Adipocyte (in vitro differentiated cells): ENCODE data around the gene SERPING1.
A peak's percentile ranks its signal among the peaks of the same experiment; 100 is the strongest.

Experiments used
- DNase-seq: peaks from one replicate; pipeline ENCODE4 v3.0.0-alpha.2; 2015; ENCODE audit warnings: low read depth
- H3K27me3 ChIP-seq: replicated peaks from 2 replicates; pipeline ENCODE4 v1.7.0; 2013; ENCODE audit warnings: mild to moderate bottlenecking, low read length, moderate library complexity; ENCODE audit not compliant: control insufficient read depth, insufficient read depth
- H3K36me3 ChIP-seq: 2 replicates; pipeline ENCODE4 v1.7.0; 2013; ENCODE audit warnings: low read length, mild to moderate bottlenecking, moderate library complexity; ENCODE audit not compliant: control insufficient read depth, insufficient read depth, severe bottlenecking
- H3K4me1 ChIP-seq: 2 replicates; pipeline ENCODE4 v1.7.0; 2013; ENCODE audit warnings: mild to moderate bottlenecking, low read length, moderate library complexity; ENCODE audit not compliant: control insufficient read depth, insufficient read depth
- H3K4me3 ChIP-seq: 2 replicates; pipeline ENCODE4 v1.7.0; 2013; ENCODE audit warnings: mild to moderate bottlenecking, low read length, moderate library complexity
- H3K9ac ChIP-seq: 2 replicates; pipeline ENCODE4 v1.7.0; 2013; ENCODE audit warnings: mild to moderate bottlenecking, low read length, moderate library complexity
- H3K9me3 ChIP-seq: 2 replicates; pipeline ENCODE4 v1.7.0; 2013; ENCODE audit warnings: mild to moderate bottlenecking, low read length, moderate library complexity; ENCODE audit not compliant: control insufficient read depth

SERPING1 gene

DNA sequence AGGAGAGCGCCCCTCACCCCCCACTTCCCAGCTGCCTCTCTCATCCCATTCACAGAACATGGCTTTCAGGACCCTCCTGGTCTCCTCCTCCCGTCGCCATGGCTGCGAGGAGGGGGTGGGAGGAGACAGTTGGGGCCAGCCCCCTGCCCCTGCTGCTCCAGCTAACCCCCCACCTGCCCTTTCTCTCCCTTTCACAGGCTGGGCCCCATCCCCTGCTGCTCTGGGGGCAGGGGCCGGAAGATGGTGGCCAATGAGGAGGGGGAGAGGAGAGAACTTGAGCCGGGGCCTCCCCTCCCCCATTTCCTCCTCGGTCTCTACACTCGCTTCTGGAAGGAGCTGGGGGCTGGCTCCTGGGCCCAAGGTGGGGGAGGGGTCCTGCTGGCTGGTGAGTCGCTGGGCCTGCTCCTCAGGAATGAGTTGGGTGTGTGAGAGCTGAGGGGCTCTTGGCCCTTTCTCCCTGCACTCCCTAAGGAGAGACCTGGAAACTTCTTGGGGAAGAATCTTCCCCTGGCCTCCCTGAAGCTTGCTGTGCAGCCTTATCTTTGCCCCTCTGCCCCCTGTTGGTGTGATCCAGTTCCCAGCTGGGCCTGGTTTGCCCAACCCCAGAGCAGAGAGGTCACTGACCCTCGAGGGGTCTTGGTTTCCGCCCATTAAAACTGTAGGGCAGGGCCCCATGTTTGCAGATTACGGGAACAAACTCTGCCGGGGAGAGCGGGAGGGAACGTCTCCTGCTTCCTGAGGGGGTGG lies 42.0 kb downstream of the SERPING1 start:
- Histone ChIP-seq H3K36me3 (no peaks in the 10 kb centered on the region), H3K9ac (peak overlapping the region; percentile 92), H3K27me3 (peaks cover 3% of the 10 kb centered on the region), H3K9me3 (no peaks in the 10 kb centered on the region), H3K4me1 (peaks cover 48% of the 10 kb centered on the region), H3K4me3 (peak overlapping the region; percentile 97)
- DNase-seq, result peak; percentile 40

DNA sequence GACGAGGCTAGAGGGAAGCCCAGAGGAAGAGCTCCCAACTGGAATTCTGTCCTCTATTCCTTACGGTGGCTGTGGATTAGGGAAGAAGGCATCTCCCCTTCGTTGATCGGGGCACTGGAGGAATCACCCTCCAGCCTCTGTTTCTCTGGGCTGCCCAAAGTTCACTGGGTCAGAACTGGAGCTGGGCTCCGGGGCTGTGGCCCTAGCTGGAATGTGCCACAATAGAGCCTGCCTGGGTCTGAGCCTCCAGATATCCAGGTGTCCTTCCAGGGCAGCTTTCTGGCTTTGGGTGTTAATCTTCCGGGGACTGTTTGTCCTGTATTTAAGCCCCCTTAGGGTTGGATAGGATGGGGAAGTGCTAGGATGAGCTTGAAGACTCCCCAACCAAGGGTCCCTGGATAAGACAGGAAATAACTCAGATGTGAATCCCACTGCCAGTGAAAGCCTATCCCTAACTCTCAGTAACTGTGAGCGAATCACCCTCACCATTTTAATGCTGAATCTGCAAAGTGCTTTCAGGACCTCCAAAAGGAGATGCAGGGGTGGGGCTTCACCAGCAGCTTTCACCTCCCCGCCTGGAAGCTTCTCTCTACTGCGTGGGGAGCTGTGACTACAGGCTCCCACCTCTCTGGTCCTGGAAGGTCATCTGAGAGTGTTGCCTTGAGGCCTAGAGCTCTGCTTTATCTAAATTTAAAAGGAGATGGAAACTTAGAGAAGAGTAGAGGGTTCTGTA lies 42.7 kb downstream of the SERPING1 start:
- H3K4me1 ChIP-seq, result peaks cover 52% of the 10 kb centered on the region
- peak overlapping the region; percentile 97 for H3K4me3 ChIP-seq
- peak; percentile 9 for DNase-seq
- H3K36me3 ChIP-seq, result no peaks in the 10 kb centered on the region
- H3K27me3 ChIP-seq, result no peaks in the 10 kb centered on the region
- no peaks in the 10 kb centered on the region for H3K9me3 ChIP-seq
- peak overlapping the region; percentile 92 for H3K9ac ChIP-seq

DNA sequence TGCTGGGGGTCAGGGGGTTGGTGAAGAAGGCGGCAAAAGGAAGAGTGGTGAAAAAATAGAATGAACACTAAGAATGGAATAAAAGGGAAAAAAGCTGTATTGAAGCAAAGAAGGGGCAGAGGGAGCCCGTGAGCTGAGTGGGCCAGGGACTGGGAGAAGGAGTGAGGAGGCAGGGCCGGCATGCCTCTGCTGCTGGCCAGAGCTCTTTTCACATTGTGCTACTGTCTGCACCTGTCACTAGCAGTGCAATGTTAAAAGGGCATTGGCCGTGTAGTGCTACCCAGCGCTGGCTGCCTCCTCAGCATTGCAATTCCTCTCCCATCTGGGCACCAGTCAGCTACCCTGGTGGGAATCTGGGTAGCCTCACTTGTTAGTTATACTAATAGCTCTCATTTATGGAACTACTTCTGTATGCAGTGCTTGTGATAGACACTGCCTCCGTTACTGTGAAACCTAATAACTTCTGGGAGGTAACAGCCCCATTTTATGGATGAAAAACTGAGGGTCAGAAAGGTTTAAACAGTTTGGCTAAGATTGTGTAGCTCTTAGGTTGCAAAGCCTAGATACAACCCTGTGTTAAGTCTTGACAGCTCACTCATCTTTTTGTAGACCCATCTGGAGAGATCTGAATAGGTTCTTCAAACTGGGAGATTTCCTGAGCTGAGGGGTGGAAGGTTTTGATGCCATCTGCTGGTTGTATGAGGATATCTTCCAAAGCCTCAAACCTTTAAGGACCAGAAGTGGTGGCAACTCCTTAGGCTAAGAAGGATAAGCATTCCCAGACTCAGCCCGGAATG lies 43.7 kb downstream of the SERPING1 start:
- DNase-seq, result peak; percentile 80
- Histone ChIP-seq H3K4me1 (peaks cover 54% of the 10 kb centered on the region), H3K36me3 (no peaks in the 10 kb centered on the region), H3K9ac (peak overlapping the region; percentile 92), H3K9me3 (no peaks in the 10 kb centered on the region), H3K27me3 (no peaks in the 10 kb centered on the region), H3K4me3 (no peak overlapping the region)

DNA sequence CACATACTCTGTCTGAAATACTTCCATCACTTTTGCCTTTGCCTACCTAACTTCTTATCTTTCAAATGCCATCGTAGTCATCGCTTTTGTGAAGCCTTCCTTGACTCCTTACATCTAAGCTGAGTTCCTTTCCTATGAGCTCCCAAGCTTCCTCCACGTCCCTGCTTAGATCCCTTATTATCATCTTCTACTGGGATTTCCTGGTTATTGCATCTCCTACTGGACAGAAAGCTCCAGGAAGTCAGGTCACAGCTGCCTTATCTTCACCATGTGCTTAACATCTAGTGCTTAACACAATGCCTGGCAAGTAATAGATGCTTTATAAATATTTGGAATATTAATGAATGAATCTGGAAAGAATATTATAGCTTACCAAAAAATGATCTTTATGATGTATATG lies 46.3 kb downstream of the SERPING1 start:
- Histone ChIP-seq H3K9ac (peak overlapping the region; percentile 5), H3K9me3 (no peaks in the 10 kb centered on the region), H3K4me3 (no peak overlapping the region), H3K27me3 (no peaks in the 10 kb centered on the region), H3K36me3 (no peaks in the 10 kb centered on the region), H3K4me1 (peaks cover 69% of the 10 kb centered on the region)
- DNase-seq, result no peak

DNA sequence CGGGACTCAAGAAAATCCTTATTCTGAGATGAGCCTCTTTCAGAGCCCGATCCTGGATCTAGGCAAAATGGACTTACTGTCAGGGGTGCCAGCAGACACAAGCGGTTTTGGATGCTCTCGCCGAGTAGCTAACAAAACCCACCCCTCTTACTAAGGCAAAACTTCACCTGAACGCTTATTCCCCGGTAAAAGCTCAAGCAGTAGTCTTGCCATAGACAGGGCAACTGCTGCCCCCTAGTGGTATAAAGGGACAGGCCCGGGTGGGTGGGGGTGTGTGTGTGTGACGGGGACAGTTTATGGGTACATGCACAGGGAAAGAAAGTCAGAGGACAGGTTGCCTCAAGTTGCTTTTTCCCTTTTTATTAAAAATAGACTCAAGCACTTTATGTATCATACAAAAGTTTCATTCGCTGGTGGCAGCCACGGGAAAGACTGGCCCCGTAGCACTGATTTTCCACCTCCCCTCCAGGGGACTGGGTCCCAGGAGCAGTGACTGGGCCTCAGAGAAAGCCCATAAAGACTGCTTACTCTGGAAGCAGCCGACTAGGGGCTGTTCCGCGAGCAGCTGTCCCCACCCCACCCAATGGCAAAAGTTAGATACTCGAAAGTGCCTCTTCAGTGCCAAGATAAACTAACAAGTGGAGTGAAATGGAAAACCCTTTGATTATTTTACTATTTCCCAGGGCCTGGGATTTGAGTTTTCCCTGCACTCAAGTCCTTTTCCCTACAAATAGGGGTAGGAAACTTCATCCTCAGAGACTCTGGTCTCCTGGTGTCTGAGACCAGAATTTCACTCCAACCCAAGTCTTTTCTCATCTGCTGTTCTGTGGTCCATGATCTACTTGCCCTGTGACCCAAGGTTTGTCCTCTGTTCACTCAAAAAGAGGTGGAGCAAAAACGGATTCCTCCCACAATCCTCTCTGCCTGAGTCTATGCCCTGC lies 47.5 kb downstream of the SERPING1 start:
- peak; percentile 92 for DNase-seq

DNA sequence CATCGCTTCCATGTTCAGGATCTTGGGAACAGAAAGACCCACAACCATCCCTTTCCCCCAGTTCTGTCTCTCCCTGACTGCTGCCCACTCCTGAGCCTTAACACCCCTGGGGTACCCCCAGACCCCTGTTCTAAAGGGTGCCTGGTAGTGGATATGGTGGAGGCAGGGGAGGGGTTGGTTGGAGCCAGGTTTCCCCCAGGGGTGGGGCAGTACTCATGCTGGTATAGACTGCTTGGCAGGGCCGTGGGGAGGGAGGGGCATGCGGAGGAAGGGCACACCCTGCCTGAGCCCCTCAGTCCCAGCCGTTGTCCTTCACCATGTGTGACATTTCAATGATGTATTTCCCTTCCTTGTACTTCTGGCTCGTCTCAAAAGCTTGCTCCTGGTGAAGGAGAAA lies 48.2 kb downstream of the SERPING1 start:
- Histone ChIP-seq H3K36me3 (no peaks in the 10 kb centered on the region), H3K9ac (no peak overlapping the region), H3K4me1 (peaks cover 59% of the 10 kb centered on the region), H3K27me3 (no peaks in the 10 kb centered on the region), H3K9me3 (no peaks in the 10 kb centered on the region), H3K4me3 (no peak overlapping the region)
- DNase-seq, result no peak

More for the DNA sequence above, 47.5 kb downstream of the SERPING1 start:
- Histone ChIP-seq H3K4me1 (peaks cover 66% of the 10 kb centered on the region), H3K9me3 (no peaks in the 10 kb centered on the region), H3K27me3 (no peaks in the 10 kb centered on the region), H3K4me3 (no peak overlapping the region), H3K9ac (peak overlapping the region; percentile 45), H3K36me3 (no peaks in the 10 kb centered on the region)

DNA sequence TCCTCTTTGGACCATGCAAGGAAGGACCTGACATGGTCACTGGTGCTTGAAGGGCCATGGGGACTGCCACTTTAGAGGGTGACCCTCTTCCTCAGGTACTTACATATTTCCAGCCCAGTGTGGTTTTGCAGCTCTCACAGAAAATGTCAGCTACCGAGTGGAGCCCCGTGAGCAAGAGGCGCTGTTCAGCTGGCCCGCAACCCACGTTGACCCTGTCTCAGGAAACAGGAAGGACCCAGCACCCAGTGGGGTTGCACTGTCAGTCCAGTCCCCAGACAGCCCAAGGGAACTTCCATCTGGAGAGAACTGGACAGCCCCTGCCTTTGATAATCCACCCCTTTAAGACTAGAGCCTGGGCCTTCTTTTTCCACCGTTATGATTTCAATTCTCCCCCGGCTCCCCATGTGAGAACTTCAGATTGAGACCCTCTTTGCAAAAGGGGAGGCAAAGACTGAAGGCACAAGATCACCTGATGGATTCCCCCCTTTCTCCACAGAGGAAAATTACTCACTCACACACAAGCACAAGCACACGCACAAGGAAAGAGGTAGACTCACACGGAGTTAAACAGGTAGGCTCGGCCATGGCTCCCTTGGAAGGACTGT lies 48.8 kb downstream of the SERPING1 start:
- Histone ChIP-seq H3K4me1 (peaks cover 53% of the 10 kb centered on the region), H3K27me3 (no peaks in the 10 kb centered on the region), H3K4me3 (no peak overlapping the region), H3K9me3 (no peaks in the 10 kb centered on the region), H3K36me3 (no peaks in the 10 kb centered on the region), H3K9ac (no peak overlapping the region)
- DNase-seq, result no peak

DNA sequence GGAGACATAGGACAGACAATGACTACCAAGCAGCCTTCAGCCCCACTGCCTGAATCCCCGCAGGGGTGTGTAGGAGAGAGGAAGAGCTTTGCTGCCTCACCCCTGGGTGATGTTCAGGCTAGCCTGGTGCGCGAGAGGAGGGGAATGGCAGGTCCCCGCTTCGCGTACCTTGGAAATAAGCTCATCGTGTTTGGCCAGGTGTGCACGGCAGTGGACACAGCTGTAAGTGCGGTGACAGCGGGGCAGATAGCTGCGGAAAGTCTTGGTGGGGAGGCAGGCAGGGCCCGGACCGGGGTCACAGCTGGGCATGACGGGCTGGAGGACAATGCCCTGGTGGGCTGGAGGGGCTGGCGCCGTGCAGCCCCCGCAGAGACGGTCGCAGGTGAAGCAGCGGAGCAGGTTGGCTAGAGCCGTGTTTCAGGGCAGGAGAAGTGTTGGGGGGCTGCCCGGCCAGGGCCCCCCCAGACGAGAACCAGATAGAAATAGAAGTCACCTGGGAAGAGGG lies 49.4 kb downstream of the SERPING1 start:
- no peak overlapping the region for H3K9ac ChIP-seq
- H3K36me3 ChIP-seq, result no peaks in the 10 kb centered on the region

DNA sequence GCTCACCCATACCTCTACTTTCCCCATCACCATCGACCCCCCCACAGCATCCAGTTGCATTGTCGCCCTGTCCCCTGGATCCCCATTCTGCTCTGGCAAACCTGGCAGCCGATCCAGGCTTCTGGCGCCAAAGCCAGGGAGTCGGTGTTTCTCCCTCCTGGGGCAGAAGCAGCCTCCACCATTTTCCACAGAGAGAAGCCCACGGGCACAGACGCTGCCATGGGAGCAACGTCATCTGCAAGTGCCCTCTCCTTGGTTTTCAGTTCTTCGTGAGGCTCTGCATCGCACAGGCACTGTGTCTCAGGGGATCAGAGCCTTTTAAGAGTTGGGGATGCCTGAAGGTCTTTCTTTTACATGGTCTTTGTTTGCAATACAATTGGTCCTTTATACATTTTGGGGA lies 49.9 kb downstream of the SERPING1 start:
- H3K4me3 ChIP-seq, result no peak overlapping the region
- H3K4me1 ChIP-seq, result peaks cover 45% of the 10 kb centered on the region
- peak; percentile 29 for DNase-seq

More for the DNA sequence above, 49.4 kb downstream of the SERPING1 start:
- Histone ChIP-seq H3K27me3 (no peaks in the 10 kb centered on the region), H3K4me1 (peaks cover 50% of the 10 kb centered on the region), H3K4me3 (no peak overlapping the region), H3K9me3 (no peaks in the 10 kb centered on the region)
- no peak for DNase-seq

More for the DNA sequence above, 49.9 kb downstream of the SERPING1 start:
- no peaks in the 10 kb centered on the region for H3K36me3 ChIP-seq
- H3K27me3 ChIP-seq, result no peaks in the 10 kb centered on the region
- no peaks in the 10 kb centered on the region for H3K9me3 ChIP-seq
- no peak overlapping the region for H3K9ac ChIP-seq
